Measurements from ENCODE around the gene ZMYND19.
"Not testable (repeated sequence)": the region's sequence is repeated elsewhere in the genome, so short reads cannot be mapped to it uniquely, and the experiment has no call there.

- TF ChIP-seq, protein P1, sequence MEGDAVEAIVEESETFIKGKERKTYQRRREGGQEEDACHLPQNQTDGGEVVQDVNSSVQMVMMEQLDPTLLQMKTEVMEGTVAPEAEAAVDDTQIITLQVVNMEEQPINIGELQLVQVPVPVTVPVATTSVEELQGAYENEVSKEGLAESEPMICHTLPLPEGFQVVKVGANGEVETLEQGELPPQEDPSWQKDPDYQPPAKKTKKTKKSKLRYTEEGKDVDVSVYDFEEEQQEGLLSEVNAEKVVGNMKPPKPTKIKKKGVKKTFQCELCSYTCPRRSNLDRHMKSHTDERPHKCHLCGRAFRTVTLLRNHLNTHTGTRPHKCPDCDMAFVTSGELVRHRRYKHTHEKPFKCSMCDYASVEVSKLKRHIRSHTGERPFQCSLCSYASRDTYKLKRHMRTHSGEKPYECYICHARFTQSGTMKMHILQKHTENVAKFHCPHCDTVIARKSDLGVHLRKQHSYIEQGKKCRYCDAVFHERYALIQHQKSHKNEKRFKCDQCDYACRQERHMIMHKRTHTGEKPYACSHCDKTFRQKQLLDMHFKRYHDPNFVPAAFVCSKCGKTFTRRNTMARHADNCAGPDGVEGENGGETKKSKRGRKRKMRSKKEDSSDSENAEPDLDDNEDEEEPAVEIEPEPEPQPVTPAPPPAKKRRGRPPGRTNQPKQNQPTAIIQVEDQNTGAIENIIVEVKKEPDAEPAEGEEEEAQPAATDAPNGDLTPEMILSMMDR (IDR thresholded peaks at IDR 0.05 in 4 of 5, conservative IDR thresholded peaks at IDR 0.05 in 1 of 5) = not testable (repeated sequence)
- not testable (repeated sequence) for TF ChIP-seq POLR2A (IDR thresholded peaks at IDR 0.05)
Measured at GRCh38 chr9:137568445-137568844, 21.9 kb downstream of the ZMYND19 start.
